Measurements from ENCODE around the gene SPTSSB.

The SPTSSB gene

DNA sequence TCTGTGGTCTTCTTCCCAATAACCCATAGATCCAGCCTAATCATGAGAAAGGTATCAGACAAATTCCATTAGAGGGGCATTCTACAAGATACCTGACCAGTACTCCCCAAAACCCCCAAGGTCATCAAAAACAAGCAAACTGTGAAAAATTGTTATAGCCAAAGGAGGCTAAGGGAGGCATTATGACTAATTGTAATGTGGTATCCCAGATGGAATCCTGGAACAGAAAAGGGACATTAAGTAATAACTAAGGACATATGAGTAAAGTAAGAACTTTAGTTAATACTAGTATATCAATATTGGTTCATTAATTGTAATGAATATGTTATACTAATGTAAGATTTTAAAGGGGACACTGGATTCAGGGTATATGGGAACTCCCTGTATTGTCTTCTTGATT is 20.4 kb downstream of the SPTSSB start:
- DNase-seq (ENCODE audit: low read depth), result no peak
- TF ChIP-seq, protein P1, sequence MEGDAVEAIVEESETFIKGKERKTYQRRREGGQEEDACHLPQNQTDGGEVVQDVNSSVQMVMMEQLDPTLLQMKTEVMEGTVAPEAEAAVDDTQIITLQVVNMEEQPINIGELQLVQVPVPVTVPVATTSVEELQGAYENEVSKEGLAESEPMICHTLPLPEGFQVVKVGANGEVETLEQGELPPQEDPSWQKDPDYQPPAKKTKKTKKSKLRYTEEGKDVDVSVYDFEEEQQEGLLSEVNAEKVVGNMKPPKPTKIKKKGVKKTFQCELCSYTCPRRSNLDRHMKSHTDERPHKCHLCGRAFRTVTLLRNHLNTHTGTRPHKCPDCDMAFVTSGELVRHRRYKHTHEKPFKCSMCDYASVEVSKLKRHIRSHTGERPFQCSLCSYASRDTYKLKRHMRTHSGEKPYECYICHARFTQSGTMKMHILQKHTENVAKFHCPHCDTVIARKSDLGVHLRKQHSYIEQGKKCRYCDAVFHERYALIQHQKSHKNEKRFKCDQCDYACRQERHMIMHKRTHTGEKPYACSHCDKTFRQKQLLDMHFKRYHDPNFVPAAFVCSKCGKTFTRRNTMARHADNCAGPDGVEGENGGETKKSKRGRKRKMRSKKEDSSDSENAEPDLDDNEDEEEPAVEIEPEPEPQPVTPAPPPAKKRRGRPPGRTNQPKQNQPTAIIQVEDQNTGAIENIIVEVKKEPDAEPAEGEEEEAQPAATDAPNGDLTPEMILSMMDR (conservative IDR thresholded peaks at IDR 0.05; ENCODE audit: low read length), result no peak

DNA sequence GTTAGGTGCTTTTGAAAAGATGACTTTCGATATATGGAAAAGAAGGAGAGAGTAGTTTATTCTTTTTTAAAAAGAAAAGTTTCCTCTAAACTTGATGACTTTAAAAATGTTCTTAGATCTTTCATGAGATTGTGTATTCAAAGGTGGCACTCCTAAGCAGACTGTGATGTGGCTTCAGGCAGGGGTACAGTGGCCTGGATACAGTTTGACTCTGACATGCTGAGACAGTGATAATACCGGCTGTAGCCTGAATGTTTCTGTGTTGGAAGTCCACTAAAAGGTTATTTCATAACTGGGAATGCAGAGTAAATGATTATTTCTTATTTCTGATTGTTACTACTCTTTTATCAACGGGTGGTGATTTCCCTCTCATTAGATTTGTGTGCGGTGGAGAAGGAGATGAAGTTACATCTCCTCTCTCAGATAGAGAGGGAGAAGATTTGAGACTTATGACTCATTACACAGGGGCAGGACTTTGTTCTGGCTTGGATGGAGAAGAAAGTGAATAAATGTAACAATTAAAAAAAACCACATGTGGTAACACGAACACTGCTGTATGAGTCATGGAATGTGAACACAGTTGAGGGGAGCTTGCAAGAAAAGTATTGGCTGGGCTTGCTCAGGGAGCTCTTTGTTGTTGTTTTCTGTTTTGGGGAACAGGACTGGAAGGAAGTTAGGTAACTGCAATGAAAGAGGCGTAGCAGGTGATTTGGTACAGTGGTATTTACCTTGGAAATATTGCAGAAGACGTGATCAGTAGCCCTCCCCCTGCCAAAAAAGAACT is 21.6 kb downstream of the SPTSSB start:
- H3K4me3 ChIP-seq (ENCODE audit: low read length), result no peak overlapping the region
- DNase-seq (ENCODE audit: low read depth), result peak; percentile 89
- TF ChIP-seq, protein P1 (conservative IDR thresholded peaks at IDR 0.05; ENCODE audit: low read length), result no peak

More for the DNA sequence above, 20.4 kb downstream of the SPTSSB start:
- H3K4me3 ChIP-seq (ENCODE audit: low read length), result no peak overlapping the region

DNA sequence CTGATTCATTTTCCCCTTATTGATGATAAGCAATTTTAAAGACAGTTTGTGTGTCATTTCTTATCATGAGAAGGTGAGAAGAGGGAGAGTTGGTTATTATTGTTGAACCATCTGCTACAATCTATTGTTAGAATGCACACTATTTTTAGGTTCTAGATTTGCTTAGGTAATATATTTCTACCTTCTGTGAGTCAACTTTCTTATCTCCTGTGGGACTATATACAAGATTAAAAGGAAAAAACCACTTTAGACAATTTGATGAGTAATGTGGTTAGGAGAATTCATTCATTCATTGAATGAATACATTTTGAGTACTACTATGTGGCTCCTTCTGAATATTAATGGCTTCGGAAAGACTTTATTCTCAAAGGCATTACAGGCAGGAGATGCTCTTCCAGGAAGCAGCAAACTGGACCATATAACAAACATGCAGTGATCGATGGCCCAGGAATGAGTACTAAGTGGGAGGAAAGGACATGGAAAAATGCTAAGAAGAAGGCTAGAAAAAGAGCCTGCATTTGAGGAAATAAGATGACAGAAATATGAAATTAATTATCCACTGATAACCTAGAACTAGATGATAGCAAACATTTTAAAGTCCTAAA is 22.4 kb downstream of the SPTSSB start:
- TF ChIP-seq, protein P1 (conservative IDR thresholded peaks at IDR 0.05; ENCODE audit: low read length), result no peak
- DNase-seq (ENCODE audit: low read depth), result no peak
- H3K4me3 ChIP-seq (ENCODE audit: low read length), result no peak overlapping the region

DNA sequence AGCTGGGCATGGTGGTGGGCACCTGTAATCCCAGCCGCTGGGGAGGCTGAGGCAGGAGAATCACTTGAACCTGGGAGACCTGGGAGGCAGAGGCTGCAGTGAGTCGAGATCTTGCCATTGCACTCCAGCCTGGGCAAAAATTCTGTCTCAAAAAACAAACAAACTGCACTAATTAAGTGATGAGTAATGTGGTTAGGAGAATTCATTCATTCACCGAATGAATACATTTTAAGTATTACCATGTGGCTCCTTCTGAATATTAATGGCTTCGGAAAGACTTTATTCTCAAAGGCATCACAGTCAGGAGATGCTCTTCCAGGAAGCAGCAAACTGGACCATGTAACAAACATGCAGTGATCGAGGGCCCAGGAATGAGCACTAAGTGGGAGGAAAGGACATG is 23.6 kb downstream of the SPTSSB start:
- DNase-seq (ENCODE audit: low read depth), result no peak
- no peak overlapping the region for H3K4me3 ChIP-seq (ENCODE audit: low read length)
- TF ChIP-seq, protein P1 (conservative IDR thresholded peaks at IDR 0.05; ENCODE audit: low read length), result no peak

- DNase-seq (ENCODE audit: low read depth), result no peak
- TF ChIP-seq, protein P1 (conservative IDR thresholded peaks at IDR 0.05; ENCODE audit: low read length), result no peak
- H3K4me3 ChIP-seq (ENCODE audit: low read length), result no peak overlapping the region
Measured at GRCh38 chr3:161345023-161345422, 26.3 kb downstream of the SPTSSB start.

GRCh38 chr3:161343986-161344385 is 27.3 kb downstream of the SPTSSB start:
- no peak overlapping the region for H3K4me3 ChIP-seq (ENCODE audit: low read length)
- TF ChIP-seq, protein P1 (conservative IDR thresholded peaks at IDR 0.05; ENCODE audit: low read length), result no peak
- DNase-seq (ENCODE audit: low read depth), result no peak

GRCh38 chr3:161343540-161343939 is 27.8 kb downstream of the SPTSSB start:
- TF ChIP-seq, protein P1 (conservative IDR thresholded peaks at IDR 0.05; ENCODE audit: low read length), result no peak
- no peak overlapping the region for H3K4me3 ChIP-seq (ENCODE audit: low read length)
- no peak for DNase-seq (ENCODE audit: low read depth)

Measured in AG10803 (cell line).